GM19395 (cell line): ENCODE data around the gene GRM7.

Source experiments
- ATAC-seq: cut with Tn5 transposase; IDR thresholded peaks from one replicate; pipeline ENCODE4 v1.9.1; 2021; ENCODE audit warnings: mild to moderate bottlenecking, moderate library complexity; ENCODE audit not compliant: unreplicated experiment

Gene GRM7

DNA sequence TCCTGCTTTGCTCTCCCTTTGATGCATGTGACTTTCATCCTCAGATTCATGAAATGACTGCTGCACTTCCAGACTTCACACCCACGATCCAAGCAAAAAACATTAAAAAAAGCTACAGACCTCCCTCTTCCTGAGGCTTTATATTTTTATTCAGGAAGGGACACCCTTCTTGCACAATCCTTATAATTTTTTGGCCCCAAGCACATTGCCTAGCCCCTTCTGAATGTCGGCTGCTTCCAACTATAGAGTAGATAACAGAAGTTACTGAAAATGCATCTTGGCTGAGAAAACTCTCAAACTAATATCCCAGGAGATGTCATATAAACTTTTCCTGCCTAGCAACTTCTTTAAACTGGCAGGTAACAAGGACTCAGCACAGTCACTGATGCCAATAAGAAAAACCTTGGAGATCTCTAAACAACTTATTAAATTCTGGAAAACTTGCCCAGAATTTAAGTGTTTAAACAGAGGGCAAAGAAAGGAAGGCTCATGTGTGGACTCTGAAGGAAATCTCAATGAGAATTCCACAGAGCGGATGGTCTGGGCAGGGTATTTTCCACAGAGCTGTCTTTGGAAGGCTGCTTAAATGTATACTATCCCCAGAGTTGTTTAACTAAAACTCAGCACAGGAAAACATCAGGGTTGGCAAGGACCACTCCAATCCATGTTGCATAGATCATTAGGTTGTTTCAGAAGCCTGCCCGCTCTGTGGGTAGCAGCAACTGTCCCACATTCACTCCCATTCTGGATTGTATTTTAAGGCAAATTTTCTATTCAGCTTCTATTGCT lies 893.9 kb downstream of the GRM7 start:
- ATAC-seq: no peak

DNA sequence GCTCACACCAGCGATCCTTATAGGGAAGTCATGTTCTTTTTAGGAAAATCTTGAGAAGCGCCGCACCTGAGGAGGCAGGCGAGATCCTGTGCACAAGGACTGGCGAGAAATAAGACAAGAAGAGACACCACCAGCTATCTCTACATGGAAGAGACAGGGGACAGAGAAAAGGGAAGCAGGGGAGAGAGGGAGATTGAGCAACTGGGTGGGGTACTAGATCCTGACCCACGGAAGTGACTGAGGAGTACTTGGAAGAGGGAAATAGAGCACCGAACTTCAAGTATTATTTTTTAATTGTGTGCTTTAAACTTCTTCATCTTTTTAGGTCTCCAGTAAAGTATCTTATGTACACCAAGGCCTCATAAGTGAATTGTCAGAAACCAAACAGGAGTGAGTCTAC lies 898.7 kb downstream of the GRM7 start:
- ATAC-seq: no peak

DNA sequence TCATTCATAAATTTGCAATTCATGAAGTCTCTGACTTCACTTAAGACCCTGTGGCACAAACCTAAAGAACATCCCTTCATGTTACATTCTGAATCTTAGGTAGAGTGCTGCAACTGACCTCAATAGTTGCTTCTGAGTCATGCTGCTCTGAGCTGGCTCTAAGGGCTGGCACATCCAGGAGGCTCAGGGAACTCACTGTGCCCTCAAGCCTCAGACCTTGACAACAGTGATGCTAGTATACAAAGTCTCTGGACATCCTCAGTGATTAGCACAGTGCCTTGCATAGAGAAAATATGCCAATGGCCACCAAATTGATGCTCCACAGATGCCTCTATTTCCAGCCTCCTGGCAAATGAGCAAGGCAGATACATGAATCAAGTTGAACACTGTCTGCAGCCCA lies 899.8 kb downstream of the GRM7 start:
- no peak for ATAC-seq

GRCh38 chr3:7764115-7764514 lies 903.2 kb downstream of the GRM7 start:
- ATAC-seq: no peak

GRCh38 chr3:7766530-7766929 lies 905.6 kb downstream of the GRM7 start:
- ATAC-seq: no peak

GRCh38 chr3:7779331-7779730 lies 918.4 kb downstream of the GRM7 start:
- no peak for ATAC-seq

- no peak for ATAC-seq
Measured at GRCh38 chr3:7781395-7781794, 920.5 kb downstream of the GRM7 start.

GRCh38 chr3:7787871-7788828 lies 927.2 kb downstream of the GRM7 start:
- ATAC-seq: no peak

- no peak for ATAC-seq
Measured at GRCh38 chr3:7788881-7789280, 928.0 kb downstream of the GRM7 start.

GRCh38 chr3:7789324-7789723 lies 928.4 kb downstream of the GRM7 start:
- ATAC-seq: no peak

- ATAC-seq: no peak
Measured at GRCh38 chr3:7790141-7790540, 929.2 kb downstream of the GRM7 start.
